GM21367 (cell line): ENCODE results near the gene MIB2.
A peak's percentile ranks its signal among the peaks of the same experiment; 100 is the strongest.

ENCODE experiments used
- ATAC-seq: cut with Tn5 transposase; IDR thresholded peaks from one replicate; pipeline ENCODE4 v1.9.1; 2021; ENCODE audit not compliant: unreplicated experiment

Gene MIB2

DNA sequence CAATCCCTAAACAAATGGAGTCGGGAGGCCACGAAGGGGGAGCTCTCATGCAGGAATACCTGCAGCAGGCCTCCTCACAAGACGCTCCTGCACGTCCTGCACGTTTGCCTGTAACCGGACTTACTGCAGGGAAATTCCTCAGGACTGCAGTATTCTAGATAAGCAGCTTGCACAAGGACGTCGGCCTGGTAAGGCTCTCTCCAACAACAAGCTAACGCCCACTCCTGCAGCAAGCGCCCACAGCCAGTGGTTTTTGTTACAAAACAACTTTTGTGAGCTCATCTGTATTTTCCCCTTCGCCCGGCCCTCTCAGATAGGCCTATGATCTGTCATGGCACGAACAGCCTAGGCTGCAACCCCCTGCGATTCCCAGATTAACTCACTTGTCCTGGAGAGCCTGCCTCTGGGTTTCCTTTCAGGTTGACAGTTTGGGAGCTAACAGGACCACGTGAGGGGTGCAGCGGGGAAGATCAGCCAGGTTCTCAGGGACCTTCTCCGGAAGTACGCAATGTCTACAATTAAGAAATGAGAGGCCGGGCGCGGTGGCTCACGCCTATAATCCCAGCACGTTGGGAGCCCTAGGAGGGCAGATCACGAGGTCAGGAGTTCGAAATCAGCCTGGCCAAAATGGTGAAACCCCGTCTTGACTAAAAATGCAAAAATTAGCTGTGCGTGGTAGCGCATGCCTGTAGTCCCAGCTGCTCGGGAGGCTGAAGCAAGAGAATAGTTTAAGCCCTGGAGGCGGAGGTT, 921 bp upstream of the MIB2 start:
- ATAC-seq, result no peak

DNA sequence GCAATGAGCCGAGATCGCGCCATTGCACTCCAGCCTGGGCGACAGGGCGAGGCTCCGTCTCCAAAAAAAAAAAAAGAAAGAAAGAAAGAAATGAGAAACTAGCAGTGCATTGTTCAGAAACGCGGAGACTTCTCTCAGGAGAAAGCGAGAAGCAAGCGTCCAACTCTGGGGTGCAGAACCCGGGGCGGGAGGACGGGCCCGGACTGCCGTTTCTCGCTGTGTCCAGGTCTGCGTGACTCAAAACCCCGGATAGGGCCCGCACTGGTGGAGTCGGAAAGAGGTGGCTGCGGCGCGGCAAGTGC, 395 bp upstream of the MIB2 start:
- no peak for ATAC-seq

DNA sequence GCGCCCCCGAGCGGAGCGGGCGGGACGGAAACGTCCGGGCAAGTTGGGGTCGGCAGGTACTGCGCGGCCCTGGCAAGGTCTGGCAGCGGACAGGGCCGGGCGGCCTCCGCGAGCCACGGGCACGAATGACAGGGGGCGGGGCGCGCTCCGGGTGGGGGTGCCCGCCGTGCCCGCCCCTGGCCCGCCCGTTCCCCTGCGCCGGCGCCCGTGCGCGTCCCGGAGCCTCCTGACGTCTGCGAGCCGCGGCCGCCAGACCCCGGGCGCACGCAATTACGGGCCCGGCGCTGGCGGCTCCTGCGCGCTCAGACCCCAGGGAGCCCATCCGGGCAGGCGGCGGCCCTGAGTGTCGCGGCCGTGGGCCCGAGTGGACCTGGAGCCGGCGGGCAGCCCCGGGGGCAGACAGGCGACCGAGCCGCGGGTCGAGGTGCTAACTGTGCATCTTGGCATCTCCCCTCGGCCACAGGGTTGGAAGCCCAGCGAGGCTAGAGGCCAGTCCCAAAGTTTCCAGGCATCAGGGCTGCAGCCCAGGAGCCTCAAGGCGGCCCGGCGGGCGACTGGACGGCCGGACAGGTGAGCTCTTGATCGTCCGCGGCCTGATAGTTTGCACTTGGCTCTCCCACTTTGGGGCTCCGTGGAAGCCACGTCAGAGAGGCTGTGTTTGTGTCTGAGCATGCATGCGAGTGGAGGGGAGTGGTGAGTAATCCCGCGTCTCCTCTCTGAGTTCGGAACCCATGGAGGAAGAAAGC, 918 bp downstream of the MIB2 start:
- peak; percentile 21 for ATAC-seq

DNA sequence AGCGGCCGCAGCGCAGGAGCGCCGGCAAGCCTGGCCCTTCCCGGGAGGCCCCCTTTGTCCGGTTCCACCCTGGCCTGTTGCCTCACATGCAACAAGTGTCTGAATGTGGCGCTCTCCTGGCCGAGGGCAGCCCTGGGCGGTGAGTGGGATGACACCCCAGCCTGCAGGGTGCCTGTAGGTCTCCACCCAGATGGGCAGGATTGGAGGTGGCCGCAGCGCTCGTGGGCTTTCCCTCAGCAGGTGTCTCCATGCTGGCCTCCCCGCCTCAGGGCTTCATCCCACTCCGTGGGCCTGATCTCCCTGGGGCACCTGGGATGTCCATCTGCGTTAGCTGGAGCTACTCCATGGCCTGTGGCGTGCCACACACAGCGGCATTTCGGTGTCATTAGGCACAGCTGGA, 1.5 kb downstream of the MIB2 start:
- no peak for ATAC-seq

DNA sequence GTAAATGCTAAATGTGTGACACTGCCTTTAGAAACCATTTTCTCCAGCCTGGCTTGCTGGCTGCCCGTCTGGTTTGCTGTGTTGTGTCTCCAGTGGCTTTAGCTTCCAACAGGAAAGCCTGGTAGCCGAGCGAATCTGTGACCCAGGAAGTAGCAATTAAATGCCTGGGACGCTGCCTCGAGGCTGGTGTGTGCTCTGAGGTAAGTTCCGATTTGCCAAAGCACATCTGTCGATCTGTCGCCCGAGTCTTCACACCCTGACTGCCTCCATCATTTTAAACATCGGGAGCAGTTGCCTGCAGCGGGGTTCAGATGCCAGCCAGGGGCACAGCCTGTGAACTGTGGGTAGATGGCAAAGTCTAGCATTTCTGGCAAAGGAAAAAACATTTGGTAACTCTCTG, 2.2 kb downstream of the MIB2 start:
- no peak for ATAC-seq

DNA sequence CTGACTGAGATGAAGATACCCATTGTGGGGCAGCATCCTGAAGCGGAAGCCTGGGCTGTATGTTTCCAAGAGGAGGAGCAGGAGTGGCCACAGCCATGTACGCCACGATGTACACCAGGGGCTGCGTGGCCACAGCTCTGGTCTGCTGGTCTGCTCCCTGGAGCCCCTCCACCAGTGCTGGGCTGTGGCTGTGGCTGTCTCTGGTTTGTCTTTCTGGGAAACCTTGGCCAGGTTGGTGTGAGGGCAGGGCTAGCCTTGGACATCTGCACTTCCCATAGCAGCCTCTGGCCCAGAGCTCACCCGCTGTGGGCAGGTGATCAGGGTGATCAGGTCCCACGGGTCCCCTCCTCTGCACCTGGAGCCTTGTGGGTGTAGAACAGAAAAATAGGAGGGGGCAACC, 2.6 kb downstream of the MIB2 start:
- no peak for ATAC-seq

DNA sequence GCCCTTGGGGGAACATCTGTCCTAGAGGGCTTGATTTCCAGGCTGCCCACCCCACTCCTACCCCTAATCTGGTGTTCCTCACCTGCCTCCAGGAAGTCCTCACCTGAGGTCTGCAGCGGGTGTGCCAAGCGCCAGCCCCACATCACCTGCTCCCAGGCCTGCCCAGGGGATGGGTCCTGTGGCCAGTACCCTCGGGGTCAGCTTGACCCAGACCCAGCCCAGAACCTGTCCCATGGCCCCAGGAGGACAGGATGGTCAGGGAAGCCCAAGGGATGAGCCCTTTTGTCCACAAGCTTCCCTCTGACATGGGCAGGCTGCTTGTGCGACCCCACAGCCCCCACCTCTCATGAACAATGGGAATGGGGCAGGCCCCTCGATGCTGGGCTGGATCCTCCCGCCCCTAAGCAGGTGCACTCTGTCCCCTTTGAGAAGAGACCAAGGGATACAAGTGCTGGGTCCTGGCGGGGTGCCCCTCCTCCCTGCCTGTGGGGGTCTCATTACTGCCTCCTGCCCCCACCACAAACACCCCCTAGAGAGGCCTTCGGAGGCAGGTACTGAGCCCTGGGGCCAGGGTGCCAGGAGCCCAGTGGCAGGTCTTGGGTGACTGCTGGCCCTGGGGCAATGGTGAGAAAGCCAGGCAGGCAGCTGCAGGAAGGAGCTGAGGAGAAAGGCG, 3.2 kb downstream of the MIB2 start:
- no peak for ATAC-seq

DNA sequence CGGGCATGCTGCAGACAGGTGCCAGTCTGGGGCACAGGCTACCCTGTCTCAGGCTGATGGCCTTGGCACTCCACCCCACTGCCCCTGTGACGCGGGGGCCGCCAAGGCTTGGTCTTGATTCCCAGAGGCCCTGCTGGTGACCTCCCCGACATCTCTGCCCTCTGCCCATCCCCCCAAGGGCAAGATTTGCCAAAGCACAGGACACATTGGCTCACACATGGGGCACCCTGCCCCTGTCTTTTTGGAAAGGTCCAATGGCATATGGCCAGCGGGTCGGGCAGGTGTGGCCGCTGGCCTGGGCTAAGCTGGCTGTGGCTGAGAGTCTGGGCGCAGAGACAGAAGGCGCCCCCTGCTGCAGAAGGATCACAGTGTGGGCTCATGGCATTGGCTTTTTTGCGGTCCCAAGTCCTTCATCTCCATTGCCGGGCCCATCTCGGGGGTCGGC, 4.6 kb downstream of the MIB2 start:
- no peak for ATAC-seq

DNA sequence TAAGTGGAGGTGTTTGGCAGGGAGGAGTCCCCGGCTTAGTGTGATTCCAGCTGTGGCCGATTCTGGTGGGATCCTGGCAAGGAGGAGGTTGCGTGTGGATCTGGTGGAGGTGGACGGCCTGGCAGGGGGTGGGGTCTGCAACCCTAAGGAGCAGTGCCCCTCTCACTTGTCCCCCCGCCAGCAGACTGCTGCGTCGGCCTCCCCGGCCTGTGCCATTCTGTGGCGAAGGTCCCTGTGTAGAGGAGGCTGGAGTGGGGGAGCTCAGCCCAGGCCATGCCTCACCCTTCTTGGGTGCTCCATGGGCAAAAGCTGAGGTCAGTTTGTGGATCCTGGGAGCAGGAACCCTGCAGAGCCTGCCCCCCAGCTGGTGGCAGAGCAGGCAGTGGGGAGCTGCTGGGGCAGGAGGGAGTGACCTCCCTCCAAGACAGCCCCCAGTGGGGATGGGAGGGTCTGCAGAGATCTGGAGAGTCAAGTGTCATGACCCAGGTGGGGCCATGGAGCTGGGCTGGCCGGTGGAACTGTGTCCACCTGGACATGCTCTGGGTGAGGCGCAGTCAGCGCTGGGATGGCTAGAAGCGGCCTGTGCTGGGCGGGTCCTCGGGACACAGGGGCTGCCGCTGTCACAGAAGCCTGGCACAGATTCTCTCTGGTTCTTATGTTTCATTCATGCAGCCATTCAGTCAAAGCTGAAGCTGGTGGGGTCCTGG, 5.3 kb downstream of the MIB2 start:
- ATAC-seq, result no peak

DNA sequence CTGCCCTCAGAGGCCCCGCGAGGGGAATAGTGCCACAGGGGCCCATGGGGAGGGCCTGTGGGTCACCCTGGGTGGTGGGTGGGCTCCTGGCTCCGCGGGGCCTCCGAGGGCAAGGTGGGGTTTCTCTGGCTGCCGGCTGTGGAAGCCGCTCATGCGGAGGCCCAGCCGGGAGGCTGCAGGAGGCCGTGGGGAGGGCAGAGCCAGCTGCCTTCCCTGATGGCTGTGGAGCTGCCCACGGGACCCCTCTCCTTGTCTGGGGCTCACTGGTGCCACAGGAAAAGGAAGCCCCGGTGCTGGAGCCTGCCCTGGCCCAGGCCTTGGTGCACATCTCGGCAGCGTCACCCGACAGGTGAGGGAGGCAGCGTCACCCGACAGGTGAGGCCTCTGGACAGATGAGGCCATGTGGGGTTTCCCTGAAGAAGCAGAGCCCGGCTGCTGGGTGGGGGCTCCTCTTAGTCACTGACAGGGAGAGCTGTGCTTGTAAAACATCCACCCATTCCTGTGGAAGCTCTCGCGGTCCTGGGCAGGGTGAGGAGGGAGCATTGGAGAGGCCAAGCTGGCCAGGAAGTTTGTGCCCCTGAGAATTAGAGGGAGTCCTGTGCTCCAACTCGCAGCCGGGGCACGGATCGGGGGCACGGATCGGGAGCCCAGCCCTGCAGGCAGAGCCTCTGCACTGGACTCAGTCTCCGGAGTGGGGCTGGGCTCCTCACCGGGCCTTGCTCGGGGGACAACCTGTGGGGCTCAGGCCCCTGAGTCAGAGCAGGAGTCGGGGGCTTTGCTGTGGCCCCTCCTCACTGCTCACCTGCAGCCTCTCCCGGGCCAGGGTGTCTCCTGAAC, 6.1 kb downstream of the MIB2 start:
- ATAC-seq, result no peak

DNA sequence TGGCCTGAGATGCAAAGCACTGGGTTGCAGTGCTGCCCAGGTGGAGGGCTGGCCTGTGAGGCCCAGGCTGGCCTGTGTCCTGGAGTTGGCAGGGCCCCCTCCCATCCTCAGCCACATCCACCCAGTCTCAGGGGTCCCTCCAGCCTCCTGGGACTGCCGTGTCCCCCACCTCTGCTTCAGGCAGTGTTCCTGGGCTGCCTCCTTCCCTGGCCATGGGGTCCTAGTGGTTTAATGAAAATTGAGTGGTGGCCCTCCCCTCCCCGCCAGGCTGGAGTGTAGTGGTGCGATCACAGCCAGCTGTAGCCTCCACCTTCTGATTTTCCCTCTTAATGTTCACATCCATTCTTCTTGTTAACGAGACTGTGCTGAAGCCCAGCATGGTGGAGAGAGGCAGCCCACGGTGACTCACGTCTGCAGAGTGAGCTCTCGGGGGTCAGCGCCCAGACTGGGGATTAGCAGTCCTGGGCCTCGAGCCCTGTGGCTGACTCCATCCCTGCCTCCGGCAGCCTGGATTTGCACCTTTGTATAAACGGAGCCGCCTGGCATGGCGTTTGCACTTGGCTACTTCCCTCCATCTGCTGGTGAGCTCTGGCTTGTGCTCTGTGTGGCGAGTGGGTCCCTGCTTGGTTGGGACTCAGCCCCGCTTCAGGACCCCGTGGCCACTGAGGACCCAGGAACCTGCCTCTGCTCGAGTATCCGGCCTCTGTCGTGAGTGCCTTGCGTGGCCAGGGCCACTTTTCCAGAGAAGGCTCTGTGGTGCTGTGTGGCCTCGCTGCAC, 6.9 kb downstream of the MIB2 start:
- no peak for ATAC-seq

DNA sequence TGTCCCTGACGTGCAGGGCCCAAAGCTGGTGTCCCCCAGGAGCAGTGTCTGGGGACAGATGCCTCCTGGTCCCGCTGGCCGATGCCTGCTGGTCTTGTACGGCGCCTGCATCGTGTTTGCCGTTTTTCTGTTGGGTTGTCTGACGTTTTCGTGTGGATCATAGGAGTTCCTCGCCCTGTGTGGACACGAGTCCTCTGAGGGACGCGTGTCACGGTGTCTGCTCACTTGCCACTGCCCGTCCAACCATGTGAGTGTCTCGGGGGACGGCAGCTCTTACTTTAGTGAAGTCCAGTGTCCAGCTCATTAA, 7.4 kb downstream of the MIB2 start:
- ATAC-seq, result no peak

DNA sequence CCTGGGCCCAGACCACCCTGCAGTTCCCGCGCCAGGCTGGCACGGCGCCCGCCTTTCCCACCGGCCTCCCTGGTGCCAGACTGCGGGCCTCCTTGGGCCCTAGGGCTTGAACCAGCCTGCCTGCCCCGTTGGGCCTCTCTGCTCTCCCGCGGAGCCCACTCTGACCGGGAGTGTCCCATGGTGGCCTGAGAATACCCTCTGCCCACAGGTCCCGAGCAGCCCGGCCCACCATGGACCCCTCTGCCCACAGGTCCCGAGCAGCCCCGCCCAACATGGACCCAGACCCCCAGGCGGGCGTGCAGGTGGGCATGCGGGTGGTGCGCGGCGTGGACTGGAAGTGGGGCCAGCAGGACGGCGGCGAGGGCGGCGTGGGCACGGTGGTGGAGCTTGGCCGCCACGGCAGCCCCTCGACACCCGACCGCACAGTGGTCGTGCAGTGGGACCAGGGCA, 7.9 kb downstream of the MIB2 start:
- ATAC-seq, result no peak

DNA sequence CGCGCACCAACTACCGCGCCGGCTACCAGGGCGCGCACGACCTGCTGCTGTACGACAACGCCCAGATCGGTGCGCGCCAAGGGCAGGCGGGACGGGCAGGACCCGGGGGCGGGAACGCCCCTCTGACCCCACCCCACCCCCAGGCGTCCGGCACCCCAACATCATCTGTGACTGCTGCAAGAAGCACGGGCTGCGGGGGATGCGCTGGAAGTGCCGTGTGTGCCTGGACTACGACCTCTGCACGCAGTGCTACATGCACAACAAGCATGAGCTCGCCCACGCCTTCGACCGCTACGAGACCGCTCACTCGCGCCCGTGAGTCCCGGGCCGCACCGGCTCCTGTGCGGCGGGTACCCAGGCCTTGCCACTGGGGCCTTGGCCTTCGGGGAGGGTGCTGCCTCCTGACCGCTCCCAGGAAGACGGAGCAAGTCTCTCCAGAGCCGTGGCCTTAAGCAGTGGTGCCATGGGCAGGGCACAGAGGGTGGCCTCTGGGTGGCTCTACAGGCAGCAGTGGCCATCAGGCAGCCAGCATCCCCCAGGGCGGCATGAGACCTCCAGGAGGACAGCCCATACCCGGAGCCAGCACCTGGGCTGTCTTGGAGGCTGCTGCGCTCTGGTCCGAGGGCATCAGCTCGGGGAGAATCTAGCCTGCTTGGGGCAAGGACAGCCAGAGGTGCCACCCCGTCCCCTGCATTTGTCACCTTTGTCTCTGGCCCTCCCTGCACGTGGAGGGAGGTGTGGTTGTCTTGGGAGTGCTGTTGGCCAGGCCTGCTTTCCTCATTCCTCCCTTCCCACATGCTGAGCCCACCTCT, 8.5 kb downstream of the MIB2 start:
- ATAC-seq, result no peak

DNA sequence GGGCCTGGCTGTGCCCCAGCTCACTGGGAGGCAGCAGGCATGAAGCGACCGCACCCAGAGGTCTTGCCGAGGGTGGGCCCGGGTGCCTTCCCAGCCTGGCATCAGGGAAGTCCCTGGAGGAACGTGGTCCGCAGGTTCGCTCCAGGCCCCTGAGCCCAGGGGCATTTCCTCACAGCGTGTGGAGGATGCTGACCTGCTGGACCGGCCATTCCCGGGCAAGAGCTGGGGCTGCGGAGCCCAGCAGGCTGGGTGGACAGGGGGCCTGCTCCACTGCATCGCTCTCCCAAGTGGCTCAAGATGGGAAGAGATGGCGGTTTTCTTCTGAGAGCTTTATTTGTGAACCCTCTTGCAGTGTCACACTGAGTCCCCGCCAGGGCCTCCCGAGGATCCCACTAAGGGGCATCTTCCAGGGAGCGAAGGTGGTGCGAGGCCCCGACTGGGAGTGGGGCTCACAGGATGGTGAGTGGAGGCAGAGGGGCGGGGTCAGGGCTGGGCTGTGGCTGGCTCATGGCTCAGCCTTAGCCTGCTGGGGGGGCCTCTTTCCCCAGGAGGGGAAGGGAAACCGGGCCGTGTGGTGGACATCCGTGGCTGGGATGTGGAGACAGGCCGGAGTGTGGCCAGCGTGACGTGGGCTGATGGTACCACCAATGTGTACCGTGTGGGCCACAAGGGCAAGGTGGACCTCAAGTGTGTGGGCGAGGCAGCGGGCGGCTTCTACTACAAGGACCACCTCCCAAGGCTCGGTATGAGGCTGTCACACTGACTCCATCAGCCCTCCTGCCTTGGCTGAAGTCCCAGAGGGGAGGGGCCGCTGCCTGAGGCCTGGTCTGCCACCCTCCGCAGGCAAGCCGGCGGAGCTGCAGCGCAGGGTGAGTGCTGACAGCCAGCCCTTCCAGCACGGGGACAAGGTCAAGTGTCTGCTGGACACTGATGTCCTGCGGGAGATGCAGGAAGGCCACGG, 9.4 kb downstream of the MIB2 start:
- ATAC-seq, result no peak

DNA sequence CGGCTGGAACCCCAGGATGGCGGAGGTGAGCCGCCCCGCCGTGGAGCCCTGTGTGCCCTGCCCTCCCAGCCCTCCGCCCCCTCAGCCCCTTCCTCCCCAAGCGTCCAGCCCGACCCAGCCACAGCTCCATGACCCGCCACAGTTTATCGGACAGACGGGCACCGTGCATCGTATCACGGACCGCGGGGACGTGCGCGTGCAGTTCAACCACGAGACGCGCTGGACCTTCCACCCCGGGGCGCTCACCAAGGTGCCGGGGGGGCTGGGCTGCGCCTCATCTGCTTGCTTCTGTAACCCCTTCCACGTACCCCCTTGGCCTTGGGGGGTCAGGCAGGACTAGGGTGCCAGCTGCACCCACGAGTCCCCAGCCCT, 10.1 kb downstream of the MIB2 start:
- no peak for ATAC-seq

DNA sequence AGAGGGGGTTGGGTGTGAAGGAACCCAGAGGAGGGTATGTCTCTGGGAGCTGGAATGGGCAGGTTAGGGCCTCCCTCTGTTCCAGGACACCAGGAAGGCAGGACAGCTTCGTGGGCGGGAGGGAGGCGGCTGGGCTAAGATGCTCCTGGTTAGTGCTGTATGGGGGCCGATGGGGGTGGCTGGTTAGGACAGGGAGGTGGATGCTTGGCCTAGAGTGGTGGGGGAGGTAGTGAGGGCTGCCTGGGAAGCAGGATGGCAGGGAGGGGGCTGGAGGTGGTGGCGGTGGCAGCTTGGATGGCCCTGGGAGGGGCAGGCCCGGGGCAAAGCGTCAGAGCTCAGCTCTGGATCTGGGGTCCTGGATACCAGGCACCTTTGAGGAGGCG, 10.5 kb downstream of the MIB2 start:
- no peak for ATAC-seq
